Measurements from ENCODE around the gene SHROOM4.

DNA sequence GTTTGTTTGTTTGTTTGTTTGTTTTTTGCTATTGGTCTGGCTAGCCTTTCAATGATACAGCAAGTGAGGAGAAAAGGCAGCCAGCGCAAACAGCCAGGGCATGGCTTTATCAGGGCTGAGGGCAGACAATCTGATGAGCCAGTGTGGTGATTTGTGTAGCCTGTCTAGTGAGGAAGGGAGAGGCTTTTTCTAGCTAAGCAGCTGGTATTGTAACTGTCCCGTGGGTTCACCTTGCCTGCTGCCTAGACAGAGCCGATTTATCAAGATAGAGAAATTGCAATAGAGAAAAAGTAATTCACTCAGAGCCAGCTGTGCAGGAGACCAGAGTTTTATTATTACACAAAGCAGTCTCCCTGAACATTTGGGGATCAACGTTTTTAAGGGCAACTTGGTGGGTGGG, 28.2 kb upstream of the SHROOM4 start:
- TF ChIP-seq POLR2A (IDR thresholded peaks at IDR 0.05; ENCODE audit: extremely low read depth, insufficient read length) (no peak), MYC (IDR thresholded peaks at IDR 0.05; ENCODE audit: low read depth, low read length) (no peak)
- TF ChIP-seq, protein P1, sequence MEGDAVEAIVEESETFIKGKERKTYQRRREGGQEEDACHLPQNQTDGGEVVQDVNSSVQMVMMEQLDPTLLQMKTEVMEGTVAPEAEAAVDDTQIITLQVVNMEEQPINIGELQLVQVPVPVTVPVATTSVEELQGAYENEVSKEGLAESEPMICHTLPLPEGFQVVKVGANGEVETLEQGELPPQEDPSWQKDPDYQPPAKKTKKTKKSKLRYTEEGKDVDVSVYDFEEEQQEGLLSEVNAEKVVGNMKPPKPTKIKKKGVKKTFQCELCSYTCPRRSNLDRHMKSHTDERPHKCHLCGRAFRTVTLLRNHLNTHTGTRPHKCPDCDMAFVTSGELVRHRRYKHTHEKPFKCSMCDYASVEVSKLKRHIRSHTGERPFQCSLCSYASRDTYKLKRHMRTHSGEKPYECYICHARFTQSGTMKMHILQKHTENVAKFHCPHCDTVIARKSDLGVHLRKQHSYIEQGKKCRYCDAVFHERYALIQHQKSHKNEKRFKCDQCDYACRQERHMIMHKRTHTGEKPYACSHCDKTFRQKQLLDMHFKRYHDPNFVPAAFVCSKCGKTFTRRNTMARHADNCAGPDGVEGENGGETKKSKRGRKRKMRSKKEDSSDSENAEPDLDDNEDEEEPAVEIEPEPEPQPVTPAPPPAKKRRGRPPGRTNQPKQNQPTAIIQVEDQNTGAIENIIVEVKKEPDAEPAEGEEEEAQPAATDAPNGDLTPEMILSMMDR (IDR thresholded peaks at IDR 0.05; ENCODE audit: low read depth, low read length) = no peak
- TF ChIP-seq, protein P2, sequence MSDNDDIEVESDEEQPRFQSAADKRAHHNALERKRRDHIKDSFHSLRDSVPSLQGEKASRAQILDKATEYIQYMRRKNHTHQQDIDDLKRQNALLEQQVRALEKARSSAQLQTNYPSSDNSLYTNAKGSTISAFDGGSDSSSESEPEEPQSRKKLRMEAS (IDR thresholded peaks at IDR 0.05; ENCODE audit: low read depth, low read length) = no peak
